ENCODE measurements around the gene RNASEH2B.

RNASEH2B gene

GRCh38 chr13:50908371-50908770 is 1.2 kb upstream of the RNASEH2B start:
- DNase-seq = no peak

DNA sequence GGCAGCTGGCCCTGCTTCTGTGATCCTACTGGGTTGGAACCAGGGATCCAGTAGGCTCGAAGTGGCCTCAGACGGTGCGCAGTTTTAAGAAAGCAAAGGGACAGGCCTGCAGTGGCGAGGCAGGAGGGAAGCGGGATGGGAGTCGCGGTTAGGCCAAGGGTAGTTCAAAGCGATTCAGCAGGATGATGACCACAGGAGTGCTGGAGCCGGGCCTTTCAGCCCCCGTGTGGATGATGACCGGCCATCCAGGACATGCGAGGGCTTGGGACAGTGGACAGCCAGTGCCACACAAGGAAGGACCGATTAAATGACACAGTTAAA is 854 bp downstream of the RNASEH2B start:
- DNase-seq = no peak

GRCh38 chr13:50911081-50911631 is 1.6 kb downstream of the RNASEH2B start:
- no peak for DNase-seq

GRCh38 chr13:50911937-50912795 is 2.6 kb downstream of the RNASEH2B start:
- peak; percentile 82 for DNase-seq

DNA sequence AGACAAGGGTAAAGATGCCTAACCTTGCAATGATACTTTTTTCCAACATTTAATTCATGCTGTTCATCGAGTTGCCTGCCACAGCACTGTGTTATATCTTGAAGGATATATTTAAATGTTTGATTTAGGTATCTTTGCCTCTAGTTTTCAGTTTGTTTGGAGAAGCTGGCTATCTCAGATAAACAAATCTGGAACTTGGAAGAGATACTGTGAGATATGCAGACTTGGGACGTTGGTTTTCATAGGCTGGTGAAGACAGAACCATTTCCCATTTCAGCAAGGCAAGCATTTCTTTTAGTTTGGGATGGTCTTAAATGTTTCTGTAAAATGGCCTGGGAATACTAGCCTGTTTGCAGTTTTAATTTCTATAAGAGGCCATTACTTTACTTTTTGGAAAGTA is 3.3 kb downstream of the RNASEH2B start:
- no peak for DNase-seq

DNA sequence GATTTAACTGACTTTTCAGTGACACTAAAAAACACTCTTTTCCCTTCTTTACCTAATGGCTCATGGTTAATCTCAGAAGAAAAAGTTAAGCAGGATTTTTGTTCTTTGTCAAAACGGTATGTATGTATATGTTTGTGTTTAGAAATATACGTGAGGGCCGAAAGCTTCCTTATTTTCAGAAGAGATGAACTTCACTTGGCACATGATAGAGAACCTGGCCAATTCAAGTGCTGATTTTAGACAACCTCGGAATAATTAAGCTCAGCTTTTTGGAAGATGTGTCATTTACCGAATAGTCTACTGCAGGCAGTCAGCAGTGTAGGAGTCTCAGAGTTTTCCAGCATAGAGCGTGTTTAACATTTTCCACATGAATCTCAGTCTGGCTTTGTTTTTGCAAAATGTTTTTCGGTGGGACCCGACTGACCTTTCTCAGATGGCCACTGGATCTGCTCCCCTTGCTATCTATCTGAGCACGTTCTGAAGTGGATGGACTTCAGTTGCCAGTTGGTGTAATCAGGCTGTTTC is 4.6 kb downstream of the RNASEH2B start:
- DNase-seq = no peak

DNA sequence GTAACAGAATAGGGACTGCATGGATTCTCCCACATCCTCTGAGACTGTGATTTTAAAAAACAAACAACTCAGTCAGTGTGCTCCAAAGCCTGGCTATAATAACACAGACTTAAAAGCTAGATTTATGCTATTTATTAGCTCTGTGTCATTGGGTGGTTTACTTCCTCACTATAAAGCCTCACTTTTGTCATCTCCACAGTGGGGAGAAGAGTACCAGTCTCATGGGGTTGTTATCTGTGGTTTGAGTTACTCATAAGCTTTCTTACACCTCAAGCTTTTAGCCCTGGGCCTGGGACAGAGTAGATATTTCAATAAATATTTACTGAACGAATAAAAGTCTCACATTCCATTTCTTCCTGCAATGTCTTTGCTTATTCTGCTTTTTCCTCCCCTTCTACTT is 5.3 kb downstream of the RNASEH2B start:
- DNase-seq = no peak

- DNase-seq = no peak
Measured at GRCh38 chr13:50915565-50915964, 6.0 kb downstream of the RNASEH2B start.

DNA sequence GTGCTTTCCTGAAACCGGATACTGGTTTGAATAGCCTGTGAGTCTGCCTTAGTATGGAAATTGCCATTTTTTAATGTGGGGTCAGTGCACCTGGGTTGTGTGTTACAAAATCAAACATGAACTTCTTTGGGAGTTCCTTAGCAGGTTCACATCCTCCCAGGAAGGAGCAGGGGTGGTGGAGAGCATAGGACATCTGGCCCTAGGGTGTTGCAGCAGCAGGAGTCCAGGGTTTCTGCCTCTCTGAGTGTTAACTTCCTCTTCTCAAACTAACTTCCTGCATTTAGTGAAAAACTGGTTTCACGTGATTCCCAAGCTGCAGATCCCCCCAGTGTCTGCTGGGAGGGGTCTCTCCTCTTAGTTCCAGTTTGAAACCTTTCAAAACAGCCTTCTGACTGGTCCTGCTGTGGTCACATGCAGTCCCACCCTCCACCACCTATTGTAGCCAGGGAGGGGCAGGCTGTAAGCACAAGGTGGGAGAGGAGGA is 7.2 kb downstream of the RNASEH2B start:
- no peak for DNase-seq

DNA sequence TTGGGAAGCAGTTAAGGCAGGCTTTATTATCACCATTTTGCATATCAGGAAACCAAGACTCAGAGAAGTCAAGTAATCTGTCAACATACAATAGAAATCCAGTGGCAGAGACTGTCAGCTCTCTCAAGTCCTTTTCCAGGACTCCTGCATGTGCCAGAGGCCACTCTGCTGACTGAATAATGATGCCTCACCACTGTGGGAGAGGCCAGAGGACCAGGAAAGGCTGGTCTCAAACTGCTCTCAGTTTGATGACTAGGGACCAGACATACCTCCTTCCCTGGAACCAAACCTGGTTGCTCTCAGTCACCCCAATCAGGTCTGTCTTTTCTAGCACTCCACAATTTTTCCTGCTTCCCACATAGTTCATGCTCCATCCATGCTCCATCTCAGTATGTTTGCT is 8.0 kb downstream of the RNASEH2B start:
- no peak for DNase-seq

GRCh38 chr13:50918567-50918966 is 9.0 kb downstream of the RNASEH2B start:
- DNase-seq = no peak

DNA sequence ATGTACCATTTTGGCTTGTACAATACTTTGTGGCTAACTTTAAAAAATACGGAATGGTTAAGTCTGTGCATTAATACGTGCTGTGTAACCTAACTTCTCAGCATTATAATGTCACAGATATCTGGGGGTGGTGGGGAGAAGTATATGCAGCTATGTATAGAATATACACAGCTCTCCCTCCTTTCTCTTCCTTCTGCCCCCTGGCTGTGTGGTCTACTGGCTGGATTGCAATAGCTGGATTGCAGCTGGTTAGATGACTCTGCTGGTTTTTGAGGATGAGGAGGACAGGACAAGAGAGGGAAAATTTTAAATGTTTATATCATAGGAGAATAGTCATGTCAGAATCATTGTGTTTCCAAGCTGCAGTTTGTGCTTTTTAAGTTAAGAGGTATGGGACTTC is 9.7 kb downstream of the RNASEH2B start:
- DNase-seq = no peak

- no peak for DNase-seq
Measured at GRCh38 chr13:50921706-50922105, 12.1 kb downstream of the RNASEH2B start.

GRCh38 chr13:50923272-50923671 is 13.7 kb downstream of the RNASEH2B start:
- DNase-seq = no peak

- no peak for DNase-seq
Measured at GRCh38 chr13:50924025-50924424, 14.4 kb downstream of the RNASEH2B start.

- no peak for DNase-seq
Measured at GRCh38 chr13:50927701-50928100, 18.1 kb downstream of the RNASEH2B start.

- DNase-seq = no peak
Measured at GRCh38 chr13:50928102-50928501, 18.5 kb downstream of the RNASEH2B start.

GRCh38 chr13:50928659-50929462 is 19.3 kb downstream of the RNASEH2B start:
- DNase-seq = no peak

GRCh38 chr13:50932091-50932490 is 22.5 kb downstream of the RNASEH2B start:
- no peak for DNase-seq

DNA sequence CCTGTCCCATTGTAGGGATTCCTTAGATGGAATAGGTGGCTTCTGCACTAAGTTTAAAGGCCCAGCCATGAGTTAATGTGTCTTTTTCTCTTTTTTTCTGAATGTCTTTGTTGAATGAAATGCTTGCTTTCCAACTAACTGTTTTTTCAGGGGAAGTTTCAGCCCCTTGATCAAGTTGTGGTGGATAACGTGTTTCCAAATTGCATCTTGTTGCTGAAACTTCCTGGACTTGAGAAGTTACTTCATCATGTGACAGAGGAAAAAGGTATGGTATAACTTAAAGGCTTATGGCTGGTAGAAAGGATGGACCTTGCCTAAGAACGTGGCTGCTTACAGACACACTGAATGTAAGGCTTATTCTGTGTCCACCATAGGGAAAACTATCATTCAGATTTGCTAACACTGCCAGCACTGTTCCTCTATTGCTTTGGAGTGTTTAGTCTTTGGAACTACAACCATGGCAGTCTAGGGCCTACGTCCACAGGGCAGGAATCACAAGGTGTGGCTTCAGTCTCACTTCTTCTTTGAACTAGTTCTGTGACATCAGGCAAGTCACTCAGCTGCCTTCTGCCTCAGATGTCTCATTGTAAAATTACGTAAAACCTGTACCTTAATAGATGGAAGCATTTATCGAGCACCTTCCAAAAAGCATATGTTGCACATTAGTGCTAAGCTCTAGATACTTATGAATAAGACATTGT is 25.3 kb downstream of the RNASEH2B start:
- no peak for DNase-seq

- no peak for DNase-seq
Measured at GRCh38 chr13:50936679-50937078, 27.1 kb downstream of the RNASEH2B start.

DNA sequence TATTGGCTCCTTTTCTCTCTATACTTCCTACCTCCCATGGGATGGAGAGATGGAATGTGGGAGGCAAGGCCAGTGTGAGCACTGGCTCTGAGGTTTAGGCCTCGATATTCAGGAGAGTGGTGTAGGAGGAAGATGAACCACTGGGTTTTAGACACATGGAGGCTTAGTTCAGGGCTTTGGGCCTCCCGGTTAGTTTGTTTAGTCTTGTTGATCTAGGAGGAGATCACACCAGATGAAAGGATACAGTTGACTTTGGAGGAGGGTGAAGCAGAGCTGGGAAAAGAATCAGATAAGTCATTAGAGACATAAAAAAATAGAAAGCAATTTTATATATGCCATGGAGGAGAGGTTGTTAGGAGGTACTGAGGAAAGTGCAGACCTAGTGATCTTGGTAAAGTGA is 30.9 kb downstream of the RNASEH2B start:
- DNase-seq = no peak

- no peak for DNase-seq
Measured at GRCh38 chr13:50941146-50941545, 31.6 kb downstream of the RNASEH2B start.
